ENCODE measurements around the gene LACC1.

GRCh38 chr13:43920965-43921674, 41.4 kb downstream of the LACC1 start:
- TF ChIP-seq EP300 (IDR thresholded peaks at IDR 0.05), result no peak
- no peak for TF ChIP-seq CTCF (IDR thresholded peaks at IDR 0.05)
- no peak for TF ChIP-seq POLR2A (IDR thresholded peaks at IDR 0.05)
